Effector memory CD4-positive, alpha-beta T cell (primary cell): ENCODE data around the gene GUCA1A.
"Not testable (repeated sequence)": the region's sequence is repeated elsewhere in the genome, so short reads cannot be mapped to it uniquely, and the experiment has no call there.

ENCODE experiments used
- DNase-seq, 3 donors: peaks; one replicate each; pipeline ENCODE4 v3.0.0-alpha.2; 2020
- H3K27ac ChIP-seq: 2 replicates; pipeline ENCODE4 v1.7.0; 2013; ENCODE audit warnings: mild to moderate bottlenecking, low read length, moderate library complexity; ENCODE audit not compliant: insufficient read depth, poor library complexity, severe bottlenecking
- H3K27me3 ChIP-seq: replicated peaks from 2 replicates; pipeline ENCODE4 v1.7.0; 2013; ENCODE audit warnings: mild to moderate bottlenecking, low read length; ENCODE audit not compliant: insufficient read depth, control insufficient read depth, poor library complexity, severe bottlenecking
- H3K36me3 ChIP-seq: 2 replicates; pipeline ENCODE4 v1.7.0; 2013; ENCODE audit warnings: mild to moderate bottlenecking, low read length, moderate library complexity; ENCODE audit not compliant: control insufficient read depth, insufficient read depth
- H3K4me1 ChIP-seq: 2 replicates; pipeline ENCODE4 v1.7.0; 2013; ENCODE audit warnings: low read length, mild to moderate bottlenecking; ENCODE audit not compliant: control insufficient read depth, insufficient read depth, poor library complexity, severe bottlenecking
- H3K4me3 ChIP-seq: 2 replicates; pipeline ENCODE4 v1.7.0; 2013; ENCODE audit warnings: low read length, low read depth, mild to moderate bottlenecking; ENCODE audit not compliant: insufficient read depth, poor library complexity, severe bottlenecking
- H3K9me3 ChIP-seq: 2 replicates; pipeline ENCODE4 v1.7.0; 2013; ENCODE audit warnings: mild to moderate bottlenecking, low read length, moderate library complexity; ENCODE audit not compliant: control insufficient read depth

Gene GUCA1A

GRCh38 chr6:42158631-42159030 is 14.5 kb upstream of the GUCA1A start:
- Histone ChIP-seq H3K4me3 (no peak overlapping the region), H3K9me3 (no peaks in the 10 kb centered on the region), H3K27me3 (no peaks in the 10 kb centered on the region), H3K36me3 (no peaks in the 10 kb centered on the region), H3K4me1 (no peaks in the 10 kb centered on the region), H3K27ac (no peak overlapping the region)
- no peak for DNase-seq

DNA sequence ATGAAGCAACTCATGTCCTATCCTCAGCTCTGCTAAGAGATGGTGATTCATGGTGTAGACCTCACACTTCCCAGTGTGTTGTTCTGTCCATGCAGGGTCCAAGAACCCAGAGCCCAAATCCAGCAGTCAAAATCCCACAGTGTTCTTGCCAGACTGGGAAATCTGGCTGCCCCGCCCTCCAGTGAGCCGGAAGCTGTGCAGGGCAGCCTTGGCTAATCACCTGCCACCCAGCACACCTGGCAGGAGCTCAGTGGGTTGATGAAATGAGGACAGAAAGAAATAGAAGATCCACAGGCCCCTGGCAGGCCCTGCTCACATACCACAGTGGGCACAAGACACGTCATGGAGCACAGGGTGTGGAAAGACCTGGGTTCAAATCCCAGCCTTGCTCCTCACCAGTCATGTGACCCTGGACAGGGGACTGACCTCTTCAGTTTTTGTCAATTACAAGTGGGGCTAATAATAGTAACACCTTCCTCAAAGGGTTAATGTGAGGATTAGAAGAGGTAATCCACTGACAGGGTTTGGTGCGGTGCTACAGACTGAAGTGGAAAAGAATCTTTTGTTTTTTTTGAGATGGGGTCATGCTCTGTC is 13.6 kb upstream of the GUCA1A start:
- H3K4me1 ChIP-seq, result no peaks in the 10 kb centered on the region
- H3K27ac ChIP-seq, result no peak overlapping the region
- H3K27me3 ChIP-seq, result no peaks in the 10 kb centered on the region
- no peaks in the 10 kb centered on the region for H3K36me3 ChIP-seq
- H3K9me3 ChIP-seq, result no peaks in the 10 kb centered on the region
- no peak for DNase-seq
- no peak overlapping the region for H3K4me3 ChIP-seq

- H3K4me1 ChIP-seq, result no peaks in the 10 kb centered on the region
- H3K4me3 ChIP-seq, result no peak overlapping the region
- DNase-seq, result no peak
- H3K27me3 ChIP-seq, result no peaks in the 10 kb centered on the region
- no peaks in the 10 kb centered on the region for H3K9me3 ChIP-seq
- H3K27ac ChIP-seq, result no peak overlapping the region
- H3K36me3 ChIP-seq, result no peaks in the 10 kb centered on the region
Measured at GRCh38 chr6:42162384-42162783, 10.8 kb upstream of the GUCA1A start.

DNA sequence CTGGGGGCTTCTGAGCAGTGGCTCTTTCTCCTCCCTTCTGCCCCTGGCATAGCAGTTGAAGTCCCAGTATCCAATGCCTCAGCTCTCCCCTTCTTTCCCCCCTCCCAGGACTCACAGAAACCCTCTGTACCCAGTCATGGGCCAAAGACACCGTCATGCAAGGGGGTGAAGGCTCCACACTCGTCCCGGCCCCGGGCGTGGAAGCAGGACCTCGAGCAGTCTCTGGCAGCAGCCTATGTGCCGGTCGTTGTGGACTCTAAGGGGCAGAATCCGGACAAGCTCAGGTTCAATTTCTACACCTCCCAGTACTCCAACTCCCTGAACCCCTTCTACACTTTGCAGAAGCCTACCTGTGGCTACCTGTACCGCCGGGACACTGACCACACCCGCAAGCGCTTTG is 10.4 kb upstream of the GUCA1A start:
- H3K4me3 ChIP-seq, result no peak overlapping the region
- no peak for DNase-seq
- no peaks in the 10 kb centered on the region for H3K27me3 ChIP-seq
- H3K36me3 ChIP-seq, result no peaks in the 10 kb centered on the region
- H3K9me3 ChIP-seq, result no peaks in the 10 kb centered on the region
- no peaks in the 10 kb centered on the region for H3K4me1 ChIP-seq
- H3K27ac ChIP-seq, result no peak overlapping the region

- no peaks in the 10 kb centered on the region for H3K9me3 ChIP-seq
- no peaks in the 10 kb centered on the region for H3K4me1 ChIP-seq
- no peak overlapping the region for H3K4me3 ChIP-seq
- no peak overlapping the region for H3K27ac ChIP-seq
- no peaks in the 10 kb centered on the region for H3K36me3 ChIP-seq
- no peaks in the 10 kb centered on the region for H3K27me3 ChIP-seq
- no peak for DNase-seq
Measured at GRCh38 chr6:42163981-42164380, 9.2 kb upstream of the GUCA1A start.

DNA sequence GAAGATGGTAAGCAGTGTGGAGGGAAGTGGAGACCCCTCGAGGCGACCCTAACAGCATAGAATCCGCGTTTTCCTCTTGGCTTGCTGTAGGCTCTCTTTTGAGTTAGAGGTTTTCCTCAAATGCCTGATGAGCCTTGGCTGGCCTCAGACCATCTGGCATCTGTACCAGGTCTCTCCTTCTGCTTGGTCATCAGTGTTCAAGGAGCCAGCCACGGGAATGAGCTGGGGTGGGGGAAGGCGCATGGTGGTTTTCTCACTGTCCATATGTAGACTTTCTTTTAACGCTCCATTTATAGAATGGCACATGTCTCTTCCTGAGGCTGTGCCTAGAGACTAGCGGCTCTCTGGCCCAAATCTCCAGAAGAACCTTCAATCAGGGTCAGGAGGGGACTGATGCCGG is 8.1 kb upstream of the GUCA1A start:
- Histone ChIP-seq H3K9me3 (no peaks in the 10 kb centered on the region), H3K27ac (no peak overlapping the region), H3K4me1 (no peaks in the 10 kb centered on the region), H3K36me3 (no peaks in the 10 kb centered on the region), H3K27me3 (no peaks in the 10 kb centered on the region), H3K4me3 (no peak overlapping the region)
- DNase-seq, result no peak

DNA sequence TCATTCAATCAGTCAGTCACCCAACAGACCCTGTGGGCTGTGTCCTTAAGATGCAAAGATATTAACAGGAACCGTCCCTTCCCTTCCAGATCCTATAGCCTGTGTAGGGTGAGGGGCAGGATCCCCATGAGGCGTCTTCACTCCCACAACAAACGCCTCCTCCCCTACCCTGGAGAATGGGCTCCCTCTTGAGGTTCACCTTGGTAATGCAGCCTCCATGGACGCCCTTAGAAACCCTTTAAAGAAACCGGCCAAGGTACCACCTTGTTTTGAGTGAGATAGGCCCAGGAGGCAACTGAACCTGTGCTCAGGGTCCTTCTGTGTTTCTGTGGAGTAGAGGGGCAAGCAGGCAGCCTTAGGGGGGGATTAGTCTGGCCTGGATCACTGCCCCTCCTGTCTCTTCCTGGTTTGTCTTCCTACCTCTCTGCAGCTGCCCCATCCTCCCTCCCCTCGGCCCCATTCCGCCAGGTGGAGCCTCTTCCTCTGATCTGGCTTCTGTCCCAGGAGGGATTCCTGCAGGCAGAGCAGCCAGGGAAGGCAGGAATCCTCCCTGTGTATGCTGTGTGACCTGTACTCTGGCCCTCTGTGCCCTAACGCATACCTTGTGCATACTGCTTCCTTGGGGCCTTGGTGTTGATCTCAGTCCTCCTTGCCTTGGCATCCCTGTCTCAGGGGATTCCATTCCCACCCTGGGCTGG is 6.6 kb upstream of the GUCA1A start:
- Histone ChIP-seq H3K27me3 (no peaks in the 10 kb centered on the region), H3K4me1 (no peaks in the 10 kb centered on the region), H3K4me3 (no peak overlapping the region), H3K9me3 (no peaks in the 10 kb centered on the region), H3K27ac (no peak overlapping the region), H3K36me3 (no peaks in the 10 kb centered on the region)
- DNase-seq, result peak; percentile 44 to 67 (median 47)

DNA sequence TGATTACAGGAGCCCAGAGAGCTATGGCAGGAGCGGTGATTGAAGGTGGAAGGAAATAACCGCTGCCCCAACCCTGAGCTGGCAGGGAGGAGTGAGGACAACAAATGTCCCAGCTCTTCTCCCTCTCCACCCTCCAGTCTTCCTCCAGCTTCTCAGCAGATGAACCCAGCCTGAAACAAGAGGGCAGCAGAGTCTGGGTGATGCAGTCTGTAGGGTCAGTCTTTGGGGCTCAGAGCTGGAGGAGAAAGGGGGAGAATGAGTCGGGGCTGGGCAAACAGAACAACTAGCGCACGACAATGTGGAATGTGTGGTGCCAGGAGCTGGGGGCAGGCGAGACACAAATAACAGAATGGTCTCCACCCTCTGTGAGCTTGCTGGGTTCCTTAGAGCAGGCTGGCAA is 4.5 kb upstream of the GUCA1A start:
- Histone ChIP-seq H3K9me3 (no peaks in the 10 kb centered on the region), H3K36me3 (no peaks in the 10 kb centered on the region), H3K27me3 (no peaks in the 10 kb centered on the region), H3K27ac (no peak overlapping the region), H3K4me3 (no peak overlapping the region), H3K4me1 (no peaks in the 10 kb centered on the region)
- no peak for DNase-seq

DNA sequence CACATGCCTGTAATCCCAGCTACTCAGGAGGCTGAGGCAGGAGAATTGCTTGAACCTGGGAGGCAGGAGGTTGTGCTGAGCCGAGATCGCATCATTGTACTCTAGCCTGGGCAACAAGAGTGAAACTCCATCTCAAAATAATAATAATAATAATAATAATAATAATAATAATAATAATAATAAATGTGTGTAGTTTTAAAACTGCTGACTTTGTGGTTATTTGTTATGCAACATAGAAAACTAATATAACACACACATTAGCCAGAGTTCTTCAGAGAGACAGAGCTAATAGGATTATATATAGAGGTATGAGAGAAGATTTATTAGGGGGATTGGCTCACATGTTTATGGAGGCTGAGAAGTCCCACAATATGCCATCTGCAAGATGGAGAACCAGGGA is 3.4 kb upstream of the GUCA1A start:
- DNase-seq, H3K27ac ChIP-seq, H3K9me3 ChIP-seq, H3K27me3 ChIP-seq, H3K4me3 ChIP-seq, H3K36me3 ChIP-seq, H3K4me1 ChIP-seq: not testable (repeated sequence)

- Histone ChIP-seq H3K4me1 (no peaks in the 10 kb centered on the region), H3K4me3 (no peak overlapping the region), H3K36me3 (no peaks in the 10 kb centered on the region), H3K9me3 (no peaks in the 10 kb centered on the region), H3K27ac (no peak overlapping the region), H3K27me3 (no peaks in the 10 kb centered on the region)
- DNase-seq, result no peak
Measured at GRCh38 chr6:42171813-42172581, 1.2 kb upstream of the GUCA1A start.
